ENCODE results near the gene FANCI. TPM values are rescaled to one million over a fixed set of nuclear protein-coding genes. Genes with fewer than 3 reads are reported as not detected.

The FANCI gene
- total RNA-seq, 4 donors from 2014 or later = 7.2 to 24.5 (median 9.4) TPM

- no peak overlapping the region for H3K27ac ChIP-seq
- DNase-seq (ENCODE audit: low spot score in 2 of 2) = no peak
- no peaks in the 10 kb centered on the region for H3K4me1 ChIP-seq
- H3K36me3 ChIP-seq = peaks cover 21% of the 10 kb centered on the region
- H3K27me3 ChIP-seq = no peaks in the 10 kb centered on the region
- WGBS = 86% methylated on average over 4 of the region's 4 CpGs
- TF ChIP-seq EP300 (IDR thresholded peaks at IDR 0.05) (no peak), CTCF (IDR thresholded peaks at IDR 0.05) (no peak), POLR2AphosphoS5 (IDR thresholded peaks at IDR 0.05) (no peak)
- H3K9me3 ChIP-seq = no peaks in the 10 kb centered on the region
- H3K4me3 ChIP-seq = no peak overlapping the region
Measured at GRCh38 chr15:89283201-89283600, 39.4 kb downstream of the FANCI start.

GRCh38 chr15:89291934-89292438 lies 48.2 kb downstream of the FANCI start:
- Histone ChIP-seq H3K9me3 (no peaks in the 10 kb centered on the region), H3K4me3 (no peak overlapping the region), H3K27me3 (no peaks in the 10 kb centered on the region), H3K4me1 (no peaks in the 10 kb centered on the region), H3K27ac (no peak overlapping the region), H3K36me3 (peaks cover 24% of the 10 kb centered on the region)
- no peak for DNase-seq (ENCODE audit: low spot score in 2 of 2)
- WGBS = 97% methylated on average over 2 of the region's 2 CpGs
- TF ChIP-seq POLR2AphosphoS5 (IDR thresholded peaks at IDR 0.05) (no peak), CTCF (IDR thresholded peaks at IDR 0.05) (no peak), POLR2A (IDR thresholded peaks at IDR 0.05) (no peak), EP300 (IDR thresholded peaks at IDR 0.05) (no peak)

GRCh38 chr15:89293012-89293411 lies 49.2 kb downstream of the FANCI start:
- DNase-seq (ENCODE audit: low spot score in 2 of 2) = no peak
- H3K9me3 ChIP-seq = no peaks in the 10 kb centered on the region
- peaks cover 24% of the 10 kb centered on the region for H3K36me3 ChIP-seq
- whole genome bisulfite sequencing = 95% methylated on average over 2 of the region's 2 CpGs
- no peak overlapping the region for H3K27ac ChIP-seq
- no peak for TF ChIP-seq EP300 (IDR thresholded peaks at IDR 0.05)
- no peak for TF ChIP-seq POLR2AphosphoS5 (IDR thresholded peaks at IDR 0.05)
- H3K27me3 ChIP-seq = no peaks in the 10 kb centered on the region
- H3K4me3 ChIP-seq = no peak overlapping the region
- no peaks in the 10 kb centered on the region for H3K4me1 ChIP-seq

GRCh38 chr15:89299896-89300295 lies 56.1 kb downstream of the FANCI start:
- DNase-seq (ENCODE audit: low spot score in 2 of 2) = no peak
- no peaks in the 10 kb centered on the region for H3K27me3 ChIP-seq
- H3K36me3 ChIP-seq = peaks cover 31% of the 10 kb centered on the region
- no peaks in the 10 kb centered on the region for H3K4me1 ChIP-seq
- no peaks in the 10 kb centered on the region for H3K9me3 ChIP-seq
- TF ChIP-seq POLR2AphosphoS5 (IDR thresholded peaks at IDR 0.05) (no peak), CTCF (IDR thresholded peaks at IDR 0.05) (no peak), POLR2A (IDR thresholded peaks at IDR 0.05) (no peak), EP300 (IDR thresholded peaks at IDR 0.05) (no peak)
- no peak overlapping the region for H3K4me3 ChIP-seq
- no peak overlapping the region for H3K27ac ChIP-seq

- no peak for DNase-seq (ENCODE audit: low spot score in 2 of 2)
- 85% methylated on average over 5 of the region's 5 CpGs for WGBS
- Histone ChIP-seq H3K4me3 (no peak overlapping the region), H3K27me3 (no peaks in the 10 kb centered on the region), H3K27ac (no peak overlapping the region), H3K4me1 (no peaks in the 10 kb centered on the region), H3K36me3 (peaks cover 34% of the 10 kb centered on the region), H3K9me3 (no peaks in the 10 kb centered on the region)
- TF ChIP-seq POLR2AphosphoS5 (IDR thresholded peaks at IDR 0.05) (no peak), EP300 (IDR thresholded peaks at IDR 0.05) (no peak), CTCF (IDR thresholded peaks at IDR 0.05) (no peak), POLR2A (IDR thresholded peaks at IDR 0.05) (no peak)
Measured at GRCh38 chr15:89301304-89302089, 57.7 kb downstream of the FANCI start.
